ENCODE data around the gene SLC22A16.

DNA sequence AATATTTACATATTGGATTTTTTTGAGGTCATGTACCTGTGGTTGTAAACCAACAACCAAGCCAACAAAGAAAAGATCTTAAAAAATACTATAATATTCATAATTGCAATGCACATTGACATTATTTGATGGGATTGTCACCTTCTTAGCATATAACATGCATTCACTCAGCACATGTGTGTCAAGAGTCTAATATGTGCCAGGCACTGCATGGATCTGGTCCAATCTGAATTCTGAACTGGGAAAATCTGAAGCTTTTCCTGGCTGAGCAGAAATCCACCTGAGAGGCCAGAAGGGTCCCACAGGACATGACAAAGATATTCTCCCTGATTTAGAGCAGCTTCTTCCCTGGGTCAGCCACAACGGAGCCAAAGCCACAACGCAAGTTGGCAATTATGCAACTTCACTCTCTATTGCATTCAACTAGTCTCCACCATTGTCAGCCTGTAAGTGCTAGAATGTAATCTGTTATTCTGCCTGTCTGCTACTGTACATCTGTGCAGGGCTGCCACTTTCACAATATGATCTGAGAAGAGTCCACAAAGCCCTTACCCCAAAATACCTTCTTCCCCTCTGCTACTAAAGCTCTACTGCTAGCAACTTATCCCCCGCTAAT lies 44.0 kb downstream of the SLC22A16 start:
- TF ChIP-seq, protein P1, sequence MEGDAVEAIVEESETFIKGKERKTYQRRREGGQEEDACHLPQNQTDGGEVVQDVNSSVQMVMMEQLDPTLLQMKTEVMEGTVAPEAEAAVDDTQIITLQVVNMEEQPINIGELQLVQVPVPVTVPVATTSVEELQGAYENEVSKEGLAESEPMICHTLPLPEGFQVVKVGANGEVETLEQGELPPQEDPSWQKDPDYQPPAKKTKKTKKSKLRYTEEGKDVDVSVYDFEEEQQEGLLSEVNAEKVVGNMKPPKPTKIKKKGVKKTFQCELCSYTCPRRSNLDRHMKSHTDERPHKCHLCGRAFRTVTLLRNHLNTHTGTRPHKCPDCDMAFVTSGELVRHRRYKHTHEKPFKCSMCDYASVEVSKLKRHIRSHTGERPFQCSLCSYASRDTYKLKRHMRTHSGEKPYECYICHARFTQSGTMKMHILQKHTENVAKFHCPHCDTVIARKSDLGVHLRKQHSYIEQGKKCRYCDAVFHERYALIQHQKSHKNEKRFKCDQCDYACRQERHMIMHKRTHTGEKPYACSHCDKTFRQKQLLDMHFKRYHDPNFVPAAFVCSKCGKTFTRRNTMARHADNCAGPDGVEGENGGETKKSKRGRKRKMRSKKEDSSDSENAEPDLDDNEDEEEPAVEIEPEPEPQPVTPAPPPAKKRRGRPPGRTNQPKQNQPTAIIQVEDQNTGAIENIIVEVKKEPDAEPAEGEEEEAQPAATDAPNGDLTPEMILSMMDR (conservative IDR thresholded peaks at IDR 0.05; ENCODE audit: low read depth, low read length) = no peak
- TF ChIP-seq EZH2phosphoT487 (IDR thresholded peaks at IDR 0.05; ENCODE audit: borderline replicate concordance, low read length) = no peak
- no peak for TF ChIP-seq EZH2 (IDR thresholded peaks at IDR 0.05; ENCODE audit: low read length, unreplicated experiment)

Measured in PC-3 (cell line).